Aorta (tissue), 5 donors: ENCODE data around the gene FGF14. TPM values are rescaled to one million over a fixed set of nuclear protein-coding genes. Genes with fewer than 3 reads are reported as not detected.

Experiments
- ATAC-seq: fragments of 200-7000 bp; cut with Tn5 transposase; one replicate; pipeline ENCODE4 v1.9.1; 2022; ENCODE audit warnings: moderate library complexity; ENCODE audit not compliant: low FRiP score
- DNase-seq, 2 donors: peaks; one replicate each; pipeline ENCODE4 v3.0.0-alpha.2; 2020
- H3K27ac ChIP-seq, 2 donors: one replicate each; pipeline ENCODE4 v1.5.1; 2013; ENCODE audit warnings: low read length in 2 of 2, mild to moderate bottlenecking in 2 of 2, moderate library complexity in 2 of 2, control low read depth in 1 of 2, inconsistent platforms in 1 of 2, low read depth in 1 of 2
- H3K27me3 ChIP-seq, 2 donors: one replicate each; pipeline ENCODE4 v1.6.1; 2013; ENCODE audit warnings: control low read depth in 1 of 2, low read length in 1 of 2, mild to moderate bottlenecking in 1 of 2, moderate library complexity in 1 of 2; ENCODE audit not compliant: insufficient read depth in 2 of 2, control insufficient read depth in 1 of 2
- H3K36me3 ChIP-seq, 2 donors: one replicate each; pipeline ENCODE4 v1.6.1; 2013; ENCODE audit warnings: control low read depth in 1 of 2, low read length in 1 of 2, mild to moderate bottlenecking in 1 of 2; ENCODE audit not compliant: insufficient read depth in 2 of 2, control insufficient read depth in 1 of 2
- H3K4me1 ChIP-seq, 2 donors: one replicate each; pipeline ENCODE4 v1.6.1; 2013; ENCODE audit warnings: low read length in 2 of 2, control low read depth in 1 of 2, mild to moderate bottlenecking in 1 of 2, moderate library complexity in 1 of 2; ENCODE audit not compliant: insufficient read depth in 2 of 2, control insufficient read depth in 1 of 2
- H3K4me3 ChIP-seq, 2 donors: one replicate each; pipeline ENCODE4 v1.5.1; 2013; ENCODE audit warnings: low read length in 2 of 2, control low read depth in 1 of 2, mild to moderate bottlenecking in 1 of 2
- H3K9me3 ChIP-seq: one replicate; pipeline ENCODE4 v1.6.1; 2013; ENCODE audit warnings: mild to moderate bottlenecking, low read length; ENCODE audit not compliant: control insufficient read depth
- WGBS, 2 donors: extraction: QIAGEN DNeasy Blood & Tissue Kit; methylation state at CpG; one replicate each; pipeline ENCODE4 v1.1.7; 2013; 5-methylcytosine and 5-hydroxymethylcytosine counted together
- intact Hi-C, 2 donors: fragments of 100-400 bp; cut with DNase I; formaldehyde crosslinking; loops; one replicate each; pipeline versions ENCODE4 v1.14.2 to v1.15.0; 2022
- polyA plus RNA-seq, 2 donors: library from polyadenylated mRNA; stranded (reverse); fragments of 200-250 nt; gene quantifications; one replicate each; pipeline ENCODE4 v1.2.3, GENCODE V29; 2013
- total RNA-seq, 2 donors: library from RNA; stranded (reverse); fragmentation: NEBNext Ultra II Directional; extraction: Animal tissue kit (Norgen Biotek cat#: 25700); gene quantifications; one replicate each; pipeline ENCODE4 v1.2.1, GENCODE V29; 2021
- donor health status: healthy with polysubstance abuse.
- donor health status: Bipolar disorder and iron deficiency.
- donor health status: DM: no; HTN: no; CAD: no.
- donor health status: DM: no; HTN: no; CAD: no.
- donor health status: DM: yes; HTN: yes; CAD: no.

FGF14 gene
- total and polyA plus RNA-seq, 4 donors = 0.13 to 4.6 (median 0.72) TPM

- WGBS, 2 donors = 92 to 93% methylated on average over 4 of the region's 4 CpGs
Observed at GRCh38 chr13:101774393-101774792, 627.5 kb downstream of the FGF14 start.

GRCh38 chr13:101773062-101773461 is 628.8 kb downstream of the FGF14 start:
- intact Hi-C loops = no loop called here
- ATAC-seq (no peak), DNase-seq (no peak)
- Histone ChIP-seq H3K36me3 (no peaks in the 10 kb centered on the region), H3K4me1 (no peaks in the 10 kb centered on the region), H3K27me3 (no peaks in the 10 kb centered on the region), H3K27ac (no peak overlapping the region), H3K9me3 (no peaks in the 10 kb centered on the region), H3K4me3 (no peak overlapping the region)
- WGBS, 2 donors = 87 to 92% methylated on average over 2 of the region's 2 CpGs

More at GRCh38 chr13:101774393-101774792, 627.5 kb downstream of the FGF14 start:
- peaks cover 0 to 1% of the 10 kb centered on the region in 2 donors for H3K36me3 ChIP-seq
- ATAC-seq = no peak
- no peak for DNase-seq
- no peaks in the 10 kb centered on the region for H3K4me1 ChIP-seq
- H3K4me3 ChIP-seq = no peak overlapping the region
- intact Hi-C loops = no loop called here
- H3K27me3 ChIP-seq = no peaks in the 10 kb centered on the region
- H3K9me3 ChIP-seq = no peaks in the 10 kb centered on the region
- no peak overlapping the region for H3K27ac ChIP-seq

GRCh38 chr13:101767131-101767530 is 634.7 kb downstream of the FGF14 start:
- H3K4me3 ChIP-seq = no peak overlapping the region
- intact Hi-C loops = no loop called here
- H3K4me1 ChIP-seq = no peaks in the 10 kb centered on the region
- H3K27ac ChIP-seq = no peak overlapping the region
- DNase-seq (no peak), ATAC-seq (no peak)
- WGBS, 2 donors = 78 to 82% methylated on average over 4 of the region's 4 CpGs
- H3K9me3 ChIP-seq = peaks cover 2% of the 10 kb centered on the region
- no peaks in the 10 kb centered on the region for H3K36me3 ChIP-seq
- no peaks in the 10 kb centered on the region for H3K27me3 ChIP-seq

- no peak for ATAC-seq
- Histone ChIP-seq H3K27me3 (no peaks in the 10 kb centered on the region), H3K4me3 (no peak overlapping the region), H3K27ac (no peak overlapping the region), H3K36me3 (no peaks in the 10 kb centered on the region), H3K4me1 (no peaks in the 10 kb centered on the region), H3K9me3 (peaks cover 2% of the 10 kb centered on the region)
- intact Hi-C loops = no loop called here
- no peak for DNase-seq
- WGBS, 2 donors = 88 to 94% methylated on average over 1 of the region's 1 CpG
Observed at GRCh38 chr13:101763191-101763590, 638.7 kb downstream of the FGF14 start.

- ATAC-seq = peak; percentile 77
- Histone ChIP-seq H3K4me3 (no peak overlapping the region), H3K27me3 (no peaks in the 10 kb centered on the region), H3K27ac (no peak overlapping the region), H3K9me3 (no peaks in the 10 kb centered on the region), H3K36me3 (no peaks in the 10 kb centered on the region), H3K4me1 (no peaks in the 10 kb centered on the region)
- no peak for DNase-seq
- intact Hi-C loops = loop anchor here (5.0 to 10.0 kb wide), 4 partner anchors 240 to 613 kb away; no protein-coding TSS in a partner anchor
- 13 to 15% methylated on average over 1 of the region's 1 CpG for WGBS, 2 donors
Observed at GRCh38 chr13:101757446-101758039, 644.3 kb downstream of the FGF14 start.

- Histone ChIP-seq H3K36me3 (no peaks in the 10 kb centered on the region), H3K27me3 (no peaks in the 10 kb centered on the region), H3K9me3 (no peaks in the 10 kb centered on the region), H3K27ac (no peak overlapping the region), H3K4me1 (no peaks in the 10 kb centered on the region), H3K4me3 (no peak overlapping the region)
- DNase-seq = no peak
- intact Hi-C loops = loop anchor here (5.0 to 10.0 kb wide), 4 partner anchors 238 to 611 kb away; no protein-coding TSS in a partner anchor
- ATAC-seq = no peak
- 66 to 83% methylated on average over 6 of the region's 6 CpGs for WGBS, 2 donors
Observed at GRCh38 chr13:101755228-101755887, 646.5 kb downstream of the FGF14 start.

GRCh38 chr13:101752432-101752831 is 649.4 kb downstream of the FGF14 start:
- Histone ChIP-seq H3K4me3 (no peak overlapping the region), H3K36me3 (no peaks in the 10 kb centered on the region), H3K27me3 (no peaks in the 10 kb centered on the region), H3K9me3 (no peaks in the 10 kb centered on the region), H3K4me1 (no peaks in the 10 kb centered on the region), H3K27ac (no peak overlapping the region)
- intact Hi-C loops = loop anchor here in 1 of 2 donors (10.0 kb wide), 1 partner anchor 608 kb away; no protein-coding TSS in a partner anchor
- WGBS, 2 donors = 77 to 79% methylated on average over 3 of the region's 3 CpGs
- DNase-seq (no peak), ATAC-seq (no peak)

- H3K27me3 ChIP-seq = no peaks in the 10 kb centered on the region
- intact Hi-C loops = loop anchor here in 1 of 2 donors (10.0 kb wide), 1 partner anchor 607 kb away; no protein-coding TSS in a partner anchor
- ATAC-seq = no peak
Observed at GRCh38 chr13:101751488-101751887, 650.4 kb downstream of the FGF14 start.

GRCh38 chr13:101749584-101749983 is 652.3 kb downstream of the FGF14 start:
- DNase-seq = no peak
- H3K9me3 ChIP-seq = no peaks in the 10 kb centered on the region
- no peak overlapping the region for H3K27ac ChIP-seq
- H3K4me3 ChIP-seq = no peak overlapping the region
- H3K4me1 ChIP-seq = no peaks in the 10 kb centered on the region
- ATAC-seq = no peak
- 78 to 93% methylated on average over 1 of the region's 1 CpG for WGBS, 2 donors
- H3K36me3 ChIP-seq = no peaks in the 10 kb centered on the region
- no peaks in the 10 kb centered on the region for H3K27me3 ChIP-seq
- intact Hi-C loops = no loop called here

More at GRCh38 chr13:101751488-101751887, 650.4 kb downstream of the FGF14 start:
- WGBS, 2 donors = 27 to 28% methylated on average over 3 of the region's 3 CpGs
- no peak overlapping the region for H3K4me3 ChIP-seq
- DNase-seq = no peak
- no peaks in the 10 kb centered on the region for H3K9me3 ChIP-seq
- no peaks in the 10 kb centered on the region for H3K4me1 ChIP-seq
- H3K36me3 ChIP-seq = no peaks in the 10 kb centered on the region
- no peak overlapping the region for H3K27ac ChIP-seq
